Measurements from ENCODE around the gene MLXIPL. TPM values are rescaled to one million over a fixed set of nuclear protein-coding genes. Genes with fewer than 3 reads are reported as not detected.
A peak's percentile ranks its signal among the peaks of the same experiment; 100 is the strongest.
"Not testable (repeated sequence)": the region's sequence is repeated elsewhere in the genome, so short reads cannot be mapped to it uniquely, and the experiment has no call there.

Gene MLXIPL, protein sequence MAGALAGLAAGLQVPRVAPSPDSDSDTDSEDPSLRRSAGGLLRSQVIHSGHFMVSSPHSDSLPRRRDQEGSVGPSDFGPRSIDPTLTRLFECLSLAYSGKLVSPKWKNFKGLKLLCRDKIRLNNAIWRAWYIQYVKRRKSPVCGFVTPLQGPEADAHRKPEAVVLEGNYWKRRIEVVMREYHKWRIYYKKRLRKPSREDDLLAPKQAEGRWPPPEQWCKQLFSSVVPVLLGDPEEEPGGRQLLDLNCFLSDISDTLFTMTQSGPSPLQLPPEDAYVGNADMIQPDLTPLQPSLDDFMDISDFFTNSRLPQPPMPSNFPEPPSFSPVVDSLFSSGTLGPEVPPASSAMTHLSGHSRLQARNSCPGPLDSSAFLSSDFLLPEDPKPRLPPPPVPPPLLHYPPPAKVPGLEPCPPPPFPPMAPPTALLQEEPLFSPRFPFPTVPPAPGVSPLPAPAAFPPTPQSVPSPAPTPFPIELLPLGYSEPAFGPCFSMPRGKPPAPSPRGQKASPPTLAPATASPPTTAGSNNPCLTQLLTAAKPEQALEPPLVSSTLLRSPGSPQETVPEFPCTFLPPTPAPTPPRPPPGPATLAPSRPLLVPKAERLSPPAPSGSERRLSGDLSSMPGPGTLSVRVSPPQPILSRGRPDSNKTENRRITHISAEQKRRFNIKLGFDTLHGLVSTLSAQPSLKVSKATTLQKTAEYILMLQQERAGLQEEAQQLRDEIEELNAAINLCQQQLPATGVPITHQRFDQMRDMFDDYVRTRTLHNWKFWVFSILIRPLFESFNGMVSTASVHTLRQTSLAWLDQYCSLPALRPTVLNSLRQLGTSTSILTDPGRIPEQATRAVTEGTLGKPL
- 10 to 100 TPM in 1 of 8 experiments, 1 to 10 TPM in 2, under 1 TPM in 5; 0.50 to 13.1 (median 0.92) TPM for total RNA-seq

GRCh38 chr7:73623798-73624668, at the start of gene MLXIPL:
Gene MLXIPL (minus strand): TSS chr7:73624522. CDS start chr7:73624492, 30 bp downstream.
- Histone ChIP-seq H3K4me1 (replicated peaks in 1 of 2) (peaks cover 0 to 10% of the 10 kb centered on the region in 2 donors), H3K27ac (no peak within 1 kb of the TSS), H3K4me3 (peak within 1 kb of the TSS; percentile 42 to 84 (median 62))
- in situ Hi-C loops (cut with MboI; ENCODE audit: low pct_unique_long_range_greater_than_20kb in 2 of 9, low sequenced_read_pairs in 9 of 9, unreplicated experiment in 9 of 9), result loop anchor here in 2 of 9 experiments (25.0 kb wide), 1 partner anchor 238 kb away; the partner anchor contains the start of gene TMEM270 (in 2 of the 2)
- WGBS, 10 experiments, result 20% methylated on average over 2 of the region's 80 CpGs; no CpG with 5 or more reads in 9 of the 10 experiments
- ATAC-seq (replicated peaks in 6 of 8), result peak; percentile 68 to 97 (median 95)

DNA sequence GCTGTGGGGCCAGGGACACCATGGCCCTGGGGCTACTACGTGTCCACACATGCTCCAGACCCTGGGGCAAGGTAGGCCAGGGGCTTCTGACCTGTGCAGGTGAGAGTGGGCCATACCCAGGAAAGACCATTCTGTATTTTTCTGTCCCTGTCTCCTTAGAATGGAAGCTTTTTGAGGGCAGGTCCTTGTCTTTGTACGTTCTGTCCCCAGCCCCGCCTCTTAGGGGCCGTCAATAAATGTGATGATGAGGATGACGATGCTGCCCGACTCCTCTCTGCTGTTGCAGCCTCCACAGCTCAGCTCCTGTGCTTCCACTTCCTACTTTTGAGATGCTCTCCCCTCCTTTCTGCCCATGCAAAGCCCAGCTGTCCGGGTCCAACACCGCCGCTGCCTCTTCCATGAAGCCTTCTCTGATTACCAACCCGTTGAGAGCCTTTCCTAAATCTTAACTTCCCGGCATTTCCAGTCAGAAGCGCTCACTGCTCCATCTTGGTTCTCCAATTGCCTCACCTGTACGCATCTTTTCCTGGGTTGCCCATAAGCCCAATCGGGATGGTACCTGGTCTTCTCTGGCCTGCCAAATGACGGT, 47.6 kb upstream of the MLXIPL start:
- ATAC-seq (replicated peaks in 6 of 8), result no peak
- WGBS, 10 experiments, result 89 to 100% (median 93%) methylated on average over 1 to 11 of the region's 15 CpGs; no CpG with 5 or more reads in 2 of the 10 experiments
- Histone ChIP-seq H3K27ac (no peak overlapping the region), H3K4me3 (no peak overlapping the region), H3K4me1 (replicated peaks in 1 of 2) (peaks cover 7 to 12% of the 10 kb centered on the region in 2 donors)
- in situ Hi-C loops (cut with MboI; ENCODE audit: low pct_unique_long_range_greater_than_20kb in 2 of 9, low sequenced_read_pairs in 9 of 9, unreplicated experiment in 9 of 9), result loop anchor here in 1 of 9 experiments (10.0 kb wide), 1 partner anchor 67 kb away; no protein-coding TSS in a partner anchor

- no CpG with 5 or more reads among the region's 12 CpGs for WGBS, 10 experiments
- Histone ChIP-seq H3K27ac (no peak overlapping the region), H3K4me1 (replicated peaks in 1 of 2) (peaks cover 7 to 12% of the 10 kb centered on the region in 2 donors), H3K4me3 (no peak overlapping the region)
- in situ Hi-C loops (cut with MboI; ENCODE audit: low pct_unique_long_range_greater_than_20kb in 2 of 9, low sequenced_read_pairs in 9 of 9, unreplicated experiment in 9 of 9), result loop anchor here in 1 of 9 experiments (10.0 kb wide), 1 partner anchor 66 kb away; no protein-coding TSS in a partner anchor
- no peak for ATAC-seq (replicated peaks in 6 of 8)
These were observed 47.0 kb upstream of the MLXIPL start for GRCh38 chr7:73671322-73671661.

GRCh38 chr7:73669858-73670385, 45.6 kb upstream of the MLXIPL start:
- H3K4me3 ChIP-seq, result peak overlapping the region in 1 of 5 donors; percentile 98
- no peak for ATAC-seq (replicated peaks in 6 of 8)

GRCh38 chr7:73669288-73669701, 45.0 kb upstream of the MLXIPL start:
- peak overlapping the region; percentile 68 to 98 (median 97) for H3K4me3 ChIP-seq
- H3K27ac ChIP-seq, result no peak overlapping the region
- in situ Hi-C loops (cut with MboI; ENCODE audit: low pct_unique_long_range_greater_than_20kb in 2 of 9, low sequenced_read_pairs in 9 of 9, unreplicated experiment in 9 of 9), result no loop called here
- peaks cover 7 to 12% of the 10 kb centered on the region in 2 donors for H3K4me1 ChIP-seq (replicated peaks in 1 of 2)
- ATAC-seq (replicated peaks in 6 of 8), result no peak
- WGBS, 10 experiments, result 18 to 80% methylated on average over 1 to 3 of the region's 19 CpGs; no CpG with 5 or more reads in 8 of the 10 experiments

More at GRCh38 chr7:73669858-73670385, 45.6 kb upstream of the MLXIPL start:
- Histone ChIP-seq H3K27ac (no peak overlapping the region), H3K4me1 (replicated peaks in 1 of 2) (peaks cover 7 to 12% of the 10 kb centered on the region in 2 donors)
- in situ Hi-C loops (cut with MboI; ENCODE audit: low pct_unique_long_range_greater_than_20kb in 2 of 9, low sequenced_read_pairs in 9 of 9, unreplicated experiment in 9 of 9), result loop anchor here in 1 of 9 experiments (10.0 kb wide), 1 partner anchor 65 kb away; no protein-coding TSS in a partner anchor
- 40 to 92% (median 50%) methylated on average over 1 to 4 of the region's 12 CpGs; no CpG with 5 or more reads in 7 of the 10 experiments for WGBS, 10 experiments

DNA sequence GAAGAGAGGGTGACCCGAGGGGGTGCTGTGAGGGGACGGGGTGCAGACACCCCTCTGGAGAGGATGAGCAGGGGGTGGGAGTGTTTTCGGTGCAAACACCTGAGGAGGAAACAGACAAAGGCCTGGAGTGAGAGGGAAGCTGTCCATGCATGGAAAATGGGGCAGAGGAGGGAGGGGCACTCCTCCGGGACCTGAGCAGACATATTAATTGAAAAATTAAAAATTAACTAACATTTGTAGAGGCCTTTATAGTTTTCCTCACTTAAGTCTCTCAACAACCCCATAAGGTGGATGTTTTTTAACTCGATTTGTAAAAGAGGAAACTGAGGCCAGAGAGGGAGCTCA, 44.5 kb upstream of the MLXIPL start:
- Histone ChIP-seq H3K4me3 (peak overlapping the region; percentile 68 to 98 (median 97)), H3K4me1 (replicated peaks in 1 of 2) (peaks cover 7 to 12% of the 10 kb centered on the region in 2 donors), H3K27ac (peak overlapping the region in 1 of 2 donors; percentile 74)
- in situ Hi-C loops (cut with MboI; ENCODE audit: low pct_unique_long_range_greater_than_20kb in 2 of 9, low sequenced_read_pairs in 9 of 9, unreplicated experiment in 9 of 9), result no loop called here
- 0 to 60% (median 41%) methylated on average over 1 to 2 of the region's 5 CpGs; no CpG with 5 or more reads in 6 of the 10 experiments for WGBS, 10 experiments
- ATAC-seq (replicated peaks in 6 of 8), result no peak

GRCh38 chr7:73668103-73668885, 44.0 kb upstream of the MLXIPL start:
- Histone ChIP-seq H3K27ac (peak overlapping the region; percentile 49 to 74), H3K4me3 (peak overlapping the region; percentile 68 to 98 (median 97)), H3K4me1 (replicated peaks in 1 of 2) (peaks cover 7 to 12% of the 10 kb centered on the region in 2 donors)
- ATAC-seq (replicated peaks in 6 of 8), result peak in 5 of 8 experiments; percentile 26 to 44 (median 39)
- WGBS, 10 experiments, result no CpG with 5 or more reads among the region's 52 CpGs
- in situ Hi-C loops (cut with MboI; ENCODE audit: low pct_unique_long_range_greater_than_20kb in 2 of 9, low sequenced_read_pairs in 9 of 9, unreplicated experiment in 9 of 9), result no loop called here

GRCh38 chr7:73667344-73668102, 43.2 kb upstream of the MLXIPL start, which contains the start of gene VPS37D:
Gene VPS37D (plus strand): TSS chr7:73667831. CDS start chr7:73667959, 128 bp downstream.
- peak within 1 kb of the TSS; percentile 68 to 98 (median 97) for H3K4me3 ChIP-seq
- in situ Hi-C loops (cut with MboI; ENCODE audit: low pct_unique_long_range_greater_than_20kb in 2 of 9, low sequenced_read_pairs in 9 of 9, unreplicated experiment in 9 of 9), result no loop called here
- 0 to 24% (median 0%) methylated on average over 1 to 8 of the region's 79 CpGs; no CpG with 5 or more reads in 7 of the 10 experiments for WGBS, 10 experiments
- H3K27ac ChIP-seq, result peak within 1 kb of the TSS; percentile 49 to 74
- ATAC-seq (replicated peaks in 6 of 8), result peak; percentile 83 to 96 (median 88)
- peaks cover 7 to 12% of the 10 kb centered on the region in 2 donors for H3K4me1 ChIP-seq (replicated peaks in 1 of 2)

DNA sequence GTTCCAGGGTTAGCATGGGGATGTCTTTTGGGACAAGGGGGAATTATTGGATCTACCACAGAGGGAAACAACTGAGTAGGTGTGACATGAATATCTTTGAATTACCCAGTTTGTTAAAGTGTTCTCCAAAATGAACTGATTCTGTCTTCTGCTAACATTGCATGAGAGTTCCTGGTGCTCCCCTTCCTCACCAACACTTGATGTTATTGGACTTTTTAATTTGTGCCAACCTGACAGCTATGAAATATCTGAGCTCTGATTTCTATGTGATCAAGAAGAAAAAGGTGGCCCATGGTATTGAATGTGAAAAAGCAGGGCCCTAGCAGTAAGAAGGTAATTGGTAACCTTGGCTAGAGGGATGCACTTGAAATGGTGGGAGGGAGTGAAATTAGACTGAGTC, 38.7 kb upstream of the MLXIPL start:
- Histone ChIP-seq H3K4me3 (no peak overlapping the region), H3K27ac (no peak overlapping the region), H3K4me1 (replicated peaks in 1 of 2) (no peaks in the 10 kb centered on the region)
- no peak for ATAC-seq (replicated peaks in 6 of 8)
- in situ Hi-C loops (cut with MboI; ENCODE audit: low pct_unique_long_range_greater_than_20kb in 2 of 9, low sequenced_read_pairs in 9 of 9, unreplicated experiment in 9 of 9), result no loop called here

DNA sequence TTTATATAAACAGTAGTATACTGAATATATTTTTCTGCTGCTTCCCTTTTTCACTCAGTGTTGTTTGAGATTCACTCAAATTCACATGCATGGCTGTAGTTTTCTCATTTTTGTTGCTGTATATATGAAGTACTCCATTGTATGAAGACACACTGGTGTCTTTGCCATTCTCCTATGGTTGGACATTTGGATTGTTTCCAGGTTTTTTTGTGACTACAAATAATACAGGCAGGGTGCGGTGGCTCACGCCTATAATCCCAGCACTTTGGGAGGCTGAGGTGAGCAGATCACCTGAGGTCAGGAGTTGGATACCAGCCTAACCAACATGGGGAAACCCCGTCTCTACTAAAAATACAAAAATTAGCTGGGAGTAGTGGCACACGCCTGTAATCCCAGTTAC, 36.3 kb upstream of the MLXIPL start:
- ATAC-seq (replicated peaks in 6 of 8); in situ Hi-C loops (cut with MboI; ENCODE audit: low pct_unique_long_range_greater_than_20kb in 2 of 9, low sequenced_read_pairs in 9 of 9, unreplicated experiment in 9 of 9); H3K4me3 ChIP-seq; H3K4me1 ChIP-seq (replicated peaks in 1 of 2); H3K27ac ChIP-seq: not testable (repeated sequence)
- WGBS, 10 experiments, result 57 to 89% (median 75%) methylated on average over 1 to 4 of the region's 4 CpGs; no CpG with 5 or more reads in 5 of the 10 experiments
